Measurements from ENCODE around the gene FAM228B.
A peak's percentile ranks its signal among the peaks of the same experiment; 100 is the strongest.
"Not testable (repeated sequence)": the region's sequence is repeated elsewhere in the genome, so short reads cannot be mapped to it uniquely, and the experiment has no call there.

The FAM228B gene

GRCh38 chr2:24153478-24153877 is 30.2 kb downstream of the FAM228B start:
- DNase-seq (ENCODE audit: low read depth in 1 of 2, low spot score in 1 of 2) = no peak

GRCh38 chr2:24158131-24158530 is 34.9 kb downstream of the FAM228B start:
- no peak for DNase-seq (ENCODE audit: low read depth in 1 of 2, low spot score in 1 of 2)

- DNase-seq (ENCODE audit: low read depth in 1 of 2, low spot score in 1 of 2) = no peak
Measured at GRCh38 chr2:24159708-24160107, 36.4 kb downstream of the FAM228B start.

- no peak for DNase-seq (ENCODE audit: low read depth in 1 of 2, low spot score in 1 of 2)
Measured at GRCh38 chr2:24160761-24161160, 37.5 kb downstream of the FAM228B start.

- DNase-seq (ENCODE audit: low read depth in 1 of 2, low spot score in 1 of 2) = no peak
Measured at GRCh38 chr2:24162494-24162893, 39.2 kb downstream of the FAM228B start.

- no peak for DNase-seq (ENCODE audit: low read depth in 1 of 2, low spot score in 1 of 2)
Measured at GRCh38 chr2:24163186-24163585, 39.9 kb downstream of the FAM228B start.

GRCh38 chr2:24163601-24164000 is 40.3 kb downstream of the FAM228B start:
- DNase-seq (ENCODE audit: low read depth in 1 of 2, low spot score in 1 of 2) = no peak

- peak in 1 of 2 donors; percentile 5 for DNase-seq (ENCODE audit: low read depth in 1 of 2, low spot score in 1 of 2)
Measured at GRCh38 chr2:24164416-24164973, 41.2 kb downstream of the FAM228B start.

- DNase-seq (ENCODE audit: low read depth in 1 of 2, low spot score in 1 of 2) = no peak
Measured at GRCh38 chr2:24169023-24169422, 45.8 kb downstream of the FAM228B start.

- DNase-seq (ENCODE audit: low read depth in 1 of 2, low spot score in 1 of 2) = no peak
Measured at GRCh38 chr2:24174851-24175277, 51.6 kb downstream of the FAM228B start, which contains the start of gene FAM228A. FAM228A (plus strand) TSS chr2:24175053; CDS start chr2:24175481, 428 bp downstream.

GRCh38 chr2:24175631-24176187 is 52.4 kb downstream of the FAM228B start:
- no peak for DNase-seq (ENCODE audit: low read depth in 1 of 2, low spot score in 1 of 2)

GRCh38 chr2:24176326-24176725 is 53.1 kb downstream of the FAM228B start:
- no peak for DNase-seq (ENCODE audit: low read depth in 1 of 2, low spot score in 1 of 2)

- no peak for DNase-seq (ENCODE audit: low read depth in 1 of 2, low spot score in 1 of 2)
Measured at GRCh38 chr2:24179683-24180082, 56.4 kb downstream of the FAM228B start.

GRCh38 chr2:24181849-24182248 is 58.6 kb downstream of the FAM228B start:
- no peak for DNase-seq (ENCODE audit: low read depth in 1 of 2, low spot score in 1 of 2)

GRCh38 chr2:24182507-24182906 is 59.2 kb downstream of the FAM228B start:
- DNase-seq (ENCODE audit: low read depth in 1 of 2, low spot score in 1 of 2) = no peak

- DNase-seq (ENCODE audit: low read depth in 1 of 2, low spot score in 1 of 2) = no peak
Measured at GRCh38 chr2:24183366-24184069, 60.2 kb downstream of the FAM228B start.

GRCh38 chr2:24189551-24189950 is 66.3 kb downstream of the FAM228B start:
- no peak for DNase-seq (ENCODE audit: low read depth in 1 of 2, low spot score in 1 of 2)

- DNase-seq (ENCODE audit: low read depth in 1 of 2, low spot score in 1 of 2) = no peak
Measured at GRCh38 chr2:24190503-24190902, 67.2 kb downstream of the FAM228B start.

GRCh38 chr2:24191156-24191555 is 67.9 kb downstream of the FAM228B start:
- no peak for DNase-seq (ENCODE audit: low read depth in 1 of 2, low spot score in 1 of 2)

- DNase-seq (ENCODE audit: low read depth in 1 of 2, low spot score in 1 of 2) = no peak
Measured at GRCh38 chr2:24191848-24192247, 68.6 kb downstream of the FAM228B start.

- not testable (repeated sequence) for DNase-seq (ENCODE audit: low read depth in 1 of 2, low spot score in 1 of 2)
Measured at GRCh38 chr2:24197213-24197612, 73.9 kb downstream of the FAM228B start.

- DNase-seq (ENCODE audit: low read depth in 1 of 2, low spot score in 1 of 2) = no peak
Measured at GRCh38 chr2:24199968-24200590, 76.8 kb downstream of the FAM228B start.
